Spleen (tissue), 11 donors: ENCODE results near the gene RYR2. TPM values are rescaled to one million over a fixed set of nuclear protein-coding genes. Genes with fewer than 3 reads are reported as not detected.

Source experiments
- DNase-seq: peaks from one replicate; pipeline ENCODE4 v3.0.0-alpha.2; 2020
- H3K27ac ChIP-seq, 8 donors: fragments of 200-600 bp; sonication (generic) in 7 of 8; 1 replicate in 4 of 8; 2 replicates in 4 of 8; pipeline versions ENCODE4 v1.5.0 to v1.8.0; 2016 to 2021; ENCODE audit warnings: inconsistent platforms in 4 of 8, mild to moderate bottlenecking in 4 of 8, moderate library complexity in 1 of 8
- H3K27me3 ChIP-seq, 7 donors: fragments of 200-600 bp; sonication (generic) in 6 of 7; replicated peaks in 1 of 7; 1 replicate in 4 of 7; 2 replicates in 3 of 7; pipeline versions ENCODE4 v1.5.0 to v1.8.0; 2016 to 2021; ENCODE audit warnings: inconsistent platforms in 3 of 7, mild to moderate bottlenecking in 1 of 7
- H3K36me3 ChIP-seq, 6 donors: fragments of 200-600 bp; sonication (generic) in 5 of 6; 1 replicate in 4 of 6; 2 replicates in 2 of 6; pipeline versions ENCODE4 v1.5.0 to v1.8.0; 2016 to 2021; ENCODE audit warnings: inconsistent platforms in 2 of 6
- H3K4me1 ChIP-seq, 6 donors: fragments of 200-600 bp; sonication (generic) in 5 of 6; 1 replicate in 3 of 6; 2 replicates in 3 of 6; pipeline versions ENCODE4 v1.5.0 to v1.8.0; 2016 to 2021; ENCODE audit warnings: inconsistent platforms in 3 of 6
- H3K4me3 ChIP-seq, 8 donors: fragments of 200-600 bp; sonication (generic) in 7 of 8; 1 replicate in 4 of 8; 2 replicates in 4 of 8; pipeline versions ENCODE4 v1.5.0 to v1.8.0; 2016 to 2021; ENCODE audit warnings: inconsistent platforms in 4 of 8, mild to moderate bottlenecking in 4 of 8, moderate library complexity in 2 of 8
- H3K9me3 ChIP-seq, 8 donors: fragments of 200-600 bp; sonication (generic) in 7 of 8; 1 replicate in 4 of 8; 2 replicates in 4 of 8; pipeline versions ENCODE4 v1.5.0 to v1.8.0; 2016 to 2021; ENCODE audit warnings: inconsistent platforms in 4 of 8
- POLR2A ChIP-seq, 3 donors: fragments of 450-650 bp; IDR thresholded peaks; one replicate each; pipeline ENCODE4 v1.5.1; 2017; ENCODE audit warnings: antibody characterized with exemption in 3 of 3, mild to moderate bottlenecking in 1 of 3
- POLR2AphosphoS5 ChIP-seq, 3 donors: sonication (generic); formaldehyde crosslinking; IDR thresholded peaks; one replicate each; pipeline ENCODE4 v1.5.1; 2017; ENCODE audit warnings: antibody characterized with exemption in 3 of 3
- WGBS, 5 donors: extraction: QIAGEN DNeasy Blood & Tissue Kit in 3 of 5; methylation state at CpG; one replicate each; pipeline versions ENCODE4 v1.1.5 to v1.1.7; 2013 to 2018; 5-methylcytosine and 5-hydroxymethylcytosine counted together
- intact Hi-C: fragments of 100-400 bp; cut with DNase I; formaldehyde crosslinking; loops from one replicate; pipeline ENCODE4 v1.15.0; 2023; ENCODE audit warnings: low total_unique reads
- polyA plus RNA-seq, 3 donors: library from polyadenylated mRNA; stranded (reverse); fragments of 200-250 nt; gene quantifications; one replicate each; pipeline ENCODE4 v1.2.1, GENCODE V29; 2013
- total RNA-seq, 7 donors: library from RNA; depleted of rRNA in 3 of 7; stranded (reverse); fragments of >200 nt in 3 of 7; fragmentation: NEBNext Ultra II Directional in 4 of 7; extraction: Animal tissue kit (Norgen Biotek cat#: 25700) in 4 of 7; gene quantifications; one replicate each; pipeline versions ENCODE4 v1.1.0 to v1.2.1, GENCODE V29; 2016 to 2021
- TF ChIP-seq, protein P1 (sequence below), 11 experiments: fragments of 200-600 bp in 7 of 11; fragments of 450-650 bp in 4 of 11; sonication (generic) in 4 of 11; IDR thresholded peaks in 8 of 11; conservative IDR thresholded peaks in 3 of 11; 1 replicate in 7 of 11; 2 replicates in 4 of 11; pipeline versions ENCODE4 v1.4.0 to v1.8.0; 2016 to 2021; ENCODE audit warnings: antibody characterized with exemption in 11 of 11, inconsistent platforms in 4 of 11, mild to moderate bottlenecking in 1 of 11
- donor health status: healthy with polysubstance abuse.
- donor health status: DM: no; HTN: no; CAD: no; lungs with moderate emphysema.
- donor health status: DM: no; HTN: no; CAD: no.
- donor health status: Bipolar disorder and iron deficiency.
- donor health status: healthy.
- donor health status: DM: no; HTN: no; CAD: no.
- donor health status: DM: yes; HTN: yes; CAD: no.

RYR2 gene
- total and polyA plus RNA-seq, 10 donors: 0.12 to 7.1 (median 3.7) TPM

- TF ChIP-seq, protein P1, sequence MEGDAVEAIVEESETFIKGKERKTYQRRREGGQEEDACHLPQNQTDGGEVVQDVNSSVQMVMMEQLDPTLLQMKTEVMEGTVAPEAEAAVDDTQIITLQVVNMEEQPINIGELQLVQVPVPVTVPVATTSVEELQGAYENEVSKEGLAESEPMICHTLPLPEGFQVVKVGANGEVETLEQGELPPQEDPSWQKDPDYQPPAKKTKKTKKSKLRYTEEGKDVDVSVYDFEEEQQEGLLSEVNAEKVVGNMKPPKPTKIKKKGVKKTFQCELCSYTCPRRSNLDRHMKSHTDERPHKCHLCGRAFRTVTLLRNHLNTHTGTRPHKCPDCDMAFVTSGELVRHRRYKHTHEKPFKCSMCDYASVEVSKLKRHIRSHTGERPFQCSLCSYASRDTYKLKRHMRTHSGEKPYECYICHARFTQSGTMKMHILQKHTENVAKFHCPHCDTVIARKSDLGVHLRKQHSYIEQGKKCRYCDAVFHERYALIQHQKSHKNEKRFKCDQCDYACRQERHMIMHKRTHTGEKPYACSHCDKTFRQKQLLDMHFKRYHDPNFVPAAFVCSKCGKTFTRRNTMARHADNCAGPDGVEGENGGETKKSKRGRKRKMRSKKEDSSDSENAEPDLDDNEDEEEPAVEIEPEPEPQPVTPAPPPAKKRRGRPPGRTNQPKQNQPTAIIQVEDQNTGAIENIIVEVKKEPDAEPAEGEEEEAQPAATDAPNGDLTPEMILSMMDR (IDR thresholded peaks at IDR 0.05 in 8 of 11, conservative IDR thresholded peaks at IDR 0.05 in 3 of 11): no peak
- no peak for TF ChIP-seq POLR2A (IDR thresholded peaks at IDR 0.05)
- TF ChIP-seq POLR2AphosphoS5 (IDR thresholded peaks at IDR 0.05): no peak
- Histone ChIP-seq H3K36me3 (no peaks in the 10 kb centered on the region), H3K4me3 (no peak overlapping the region), H3K9me3 (no peaks in the 10 kb centered on the region), H3K27ac (no peak overlapping the region), H3K4me1 (no peaks in the 10 kb centered on the region), H3K27me3 (no peaks in the 10 kb centered on the region)
- 58 to 82% (median 75%) methylated on average over 4 of the region's 4 CpGs for WGBS, 5 donors
- intact Hi-C loops: no loop called here
- no peak for DNase-seq
Measured at GRCh38 chr1:237478082-237478481, 436.1 kb downstream of the RYR2 start.

- Histone ChIP-seq H3K27me3 (no peaks in the 10 kb centered on the region), H3K36me3 (no peaks in the 10 kb centered on the region), H3K4me3 (no peak overlapping the region), H3K4me1 (no peaks in the 10 kb centered on the region), H3K9me3 (no peaks in the 10 kb centered on the region), H3K27ac (no peak overlapping the region)
- DNase-seq: no peak
- intact Hi-C loops: no loop called here
- 62 to 84% (median 73%) methylated on average over 3 of the region's 3 CpGs for WGBS, 5 donors
- TF ChIP-seq, protein P1 (IDR thresholded peaks at IDR 0.05 in 8 of 11, conservative IDR thresholded peaks at IDR 0.05 in 3 of 11): no peak
- TF ChIP-seq POLR2AphosphoS5 (IDR thresholded peaks at IDR 0.05): no peak
- TF ChIP-seq POLR2A (IDR thresholded peaks at IDR 0.05): no peak
Measured at GRCh38 chr1:237478842-237479241, 436.9 kb downstream of the RYR2 start.

DNA sequence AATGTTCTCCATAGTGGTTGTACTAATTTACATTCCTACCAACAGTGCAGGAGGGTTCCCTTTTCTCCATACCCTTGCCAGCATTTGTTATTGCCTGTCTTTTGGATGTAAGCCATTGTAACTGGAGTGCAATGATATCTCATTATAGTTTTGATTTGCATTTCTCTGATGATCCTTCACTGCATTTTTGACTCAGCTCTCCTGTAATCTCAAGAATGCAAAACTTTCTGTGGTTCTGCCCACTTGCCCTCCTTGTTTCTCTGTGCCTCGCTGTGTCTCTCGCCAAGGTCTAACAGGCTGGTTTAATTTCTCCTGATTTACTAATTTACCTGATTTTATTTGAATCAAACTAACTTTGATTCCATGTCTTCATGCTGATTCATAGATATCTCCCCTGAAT, 440.8 kb downstream of the RYR2 start:
- DNase-seq: no peak
- Histone ChIP-seq H3K27me3 (no peaks in the 10 kb centered on the region), H3K36me3 (no peaks in the 10 kb centered on the region), H3K9me3 (no peaks in the 10 kb centered on the region), H3K4me1 (no peaks in the 10 kb centered on the region), H3K27ac (no peak overlapping the region), H3K4me3 (no peak overlapping the region)
- TF ChIP-seq POLR2AphosphoS5 (IDR thresholded peaks at IDR 0.05) (no peak), POLR2A (IDR thresholded peaks at IDR 0.05) (no peak)
- TF ChIP-seq, protein P1 (IDR thresholded peaks at IDR 0.05 in 8 of 11, conservative IDR thresholded peaks at IDR 0.05 in 3 of 11): no peak
- intact Hi-C loops: no loop called here
- 81 to 98% (median 85%) methylated on average over 2 of the region's 2 CpGs for WGBS, 5 donors

DNA sequence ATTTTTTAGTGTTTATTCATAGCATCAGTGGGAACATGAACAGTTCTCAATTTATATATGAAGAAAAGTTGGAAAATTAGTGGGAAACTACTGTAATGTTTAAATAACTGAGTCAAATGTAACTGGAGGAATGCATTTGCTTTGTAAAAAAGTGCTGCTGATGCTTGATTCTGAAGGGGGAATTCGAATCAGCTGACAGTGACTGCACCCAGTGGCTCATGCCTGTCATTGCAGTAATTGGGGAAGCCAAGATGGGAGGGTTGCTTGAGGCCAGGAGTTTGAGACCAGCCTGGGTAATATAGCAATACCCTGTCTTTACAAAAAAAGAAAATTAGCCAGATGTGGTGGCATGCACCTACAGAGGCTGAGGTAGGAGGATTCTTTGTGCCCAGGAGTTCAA, 450.4 kb downstream of the RYR2 start:
- Histone ChIP-seq H3K4me3 (no peak overlapping the region), H3K9me3 (no peaks in the 10 kb centered on the region), H3K27me3 (no peaks in the 10 kb centered on the region), H3K4me1 (no peaks in the 10 kb centered on the region), H3K27ac (no peak overlapping the region), H3K36me3 (no peaks in the 10 kb centered on the region)
- TF ChIP-seq, protein P1 (IDR thresholded peaks at IDR 0.05 in 8 of 11, conservative IDR thresholded peaks at IDR 0.05 in 3 of 11): peak in 1 of 11 experiments; percentile 23
- TF ChIP-seq POLR2A (IDR thresholded peaks at IDR 0.05): no peak
- TF ChIP-seq POLR2AphosphoS5 (IDR thresholded peaks at IDR 0.05): no peak
- 30 to 56% (median 43%) methylated on average over 1 of the region's 1 CpG for WGBS, 5 donors
- no peak for DNase-seq
- intact Hi-C loops: no loop called here
